ENCODE data around the gene EMC6. TPM values are rescaled to one million over a fixed set of nuclear protein-coding genes. Genes with fewer than 3 reads are reported as not detected.

The EMC6 gene
- total RNA-seq, 2 donors from 2014 or later, result 28.9 to 58.8 TPM

DNA sequence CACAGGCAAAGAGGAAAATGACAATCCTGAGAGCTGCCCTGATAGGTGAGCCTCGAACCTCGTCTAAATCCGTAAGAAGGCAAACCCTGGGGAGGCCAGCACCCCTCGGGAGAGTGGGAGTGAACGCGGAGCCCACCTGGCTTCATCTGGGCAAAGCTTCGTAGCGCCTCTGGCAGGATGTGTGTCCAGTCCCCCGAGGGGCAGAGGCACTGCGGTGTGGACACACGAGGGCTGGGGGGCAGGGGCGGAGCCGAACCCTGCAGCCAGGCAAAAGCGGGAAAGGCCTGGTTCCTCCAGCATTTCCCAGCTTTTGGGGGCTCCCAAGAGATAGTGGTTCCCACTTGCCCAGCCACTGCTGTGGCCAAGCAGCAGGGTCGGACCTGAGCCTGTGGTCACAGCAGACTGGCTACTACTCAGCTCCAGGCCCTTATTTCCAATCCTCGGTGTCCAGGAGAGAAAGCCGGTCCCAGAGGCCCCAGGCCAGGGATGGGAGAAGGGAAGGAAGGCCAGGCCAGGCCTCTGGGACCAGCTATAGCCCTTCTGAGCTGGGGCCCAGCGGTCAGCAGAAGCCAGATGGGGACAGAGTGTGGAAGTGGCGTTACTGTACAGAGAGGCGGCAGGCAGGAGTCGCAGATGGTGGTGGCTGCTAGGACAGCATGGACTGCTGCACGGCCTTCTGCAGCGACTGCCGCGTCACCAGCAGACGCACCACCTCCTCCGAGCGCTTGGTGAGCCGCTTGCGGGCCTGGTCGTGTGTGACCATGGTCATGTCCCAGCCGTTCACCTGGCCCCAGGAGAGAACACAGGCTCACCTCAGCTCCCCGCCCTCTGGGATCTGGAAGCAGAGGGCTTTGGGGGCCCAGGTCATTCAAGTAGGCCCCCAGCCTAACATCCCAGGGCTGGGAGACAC lies 5.3 kb upstream of the EMC6 start:
- H3K27me3 Mint-ChIP-seq, result no peaks in the 10 kb centered on the region
- H3K27ac Mint-ChIP-seq, result no peak overlapping the region
- no peak overlapping the region for H3K4me3 Mint-ChIP-seq
- peaks cover 9% of the 10 kb centered on the region for H3K4me1 Mint-ChIP-seq
- H3K36me3 Mint-ChIP-seq (ENCODE audit: low read depth), result no peaks in the 10 kb centered on the region
- no peaks in the 10 kb centered on the region for H3K9me3 Mint-ChIP-seq
- no peak for ATAC-seq (replicated peaks)

DNA sequence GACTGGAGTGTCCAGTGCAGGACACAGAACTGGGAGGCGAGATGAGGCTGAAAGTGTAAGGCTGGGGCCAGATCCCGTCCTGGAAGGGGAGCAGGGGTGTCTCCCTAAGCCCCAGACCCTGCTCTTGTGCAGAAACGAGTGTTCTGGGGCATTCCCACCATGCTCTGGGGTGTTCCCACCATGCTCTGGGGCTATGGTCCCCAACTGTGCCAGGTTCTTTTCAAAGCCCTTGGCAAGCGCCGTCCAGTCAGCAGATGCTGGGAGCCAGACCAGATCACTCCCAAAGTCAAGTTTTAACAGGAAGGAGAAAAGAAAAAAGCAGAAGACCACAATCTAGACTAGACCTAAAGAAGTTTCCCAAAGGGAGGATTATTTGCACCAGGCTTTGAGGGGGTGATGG lies 2.8 kb upstream of the EMC6 start:
- Mint-ChIP-seq H3K9me3 (no peaks in the 10 kb centered on the region), H3K36me3 (ENCODE audit: low read depth) (peaks cover 17% of the 10 kb centered on the region), H3K27me3 (no peaks in the 10 kb centered on the region), H3K4me1 (peaks cover 9% of the 10 kb centered on the region), H3K27ac (peak overlapping the region; percentile 67), H3K4me3 (peak overlapping the region; percentile 48)
- ATAC-seq (replicated peaks), result no peak

DNA sequence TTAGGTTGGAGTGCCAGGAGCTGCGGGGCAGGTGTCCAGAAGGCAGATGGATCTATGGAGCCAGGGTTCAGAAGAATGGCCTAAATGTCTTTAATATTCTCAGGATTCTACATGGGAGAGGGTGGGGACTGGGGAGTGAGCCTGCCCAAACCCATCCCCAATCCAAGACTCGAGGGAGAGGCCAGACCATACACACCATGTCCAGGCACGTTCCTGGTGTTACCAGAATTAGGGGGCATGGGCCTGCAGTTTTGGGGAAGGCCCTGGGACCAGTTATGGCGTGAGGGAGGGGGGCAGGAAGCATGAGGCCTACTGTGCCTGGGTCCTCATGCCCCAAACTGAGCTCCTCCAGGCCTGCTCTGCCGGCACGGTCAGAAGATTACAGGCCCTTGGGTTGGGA lies 2.1 kb upstream of the EMC6 start:
- peak overlapping the region; percentile 67 for H3K27ac Mint-ChIP-seq
- peaks cover 23% of the 10 kb centered on the region for H3K36me3 Mint-ChIP-seq (ENCODE audit: low read depth)
- H3K27me3 Mint-ChIP-seq, result no peaks in the 10 kb centered on the region
- H3K4me1 Mint-ChIP-seq, result peaks cover 9% of the 10 kb centered on the region
- peak overlapping the region; percentile 93 for H3K4me3 Mint-ChIP-seq
- no peaks in the 10 kb centered on the region for H3K9me3 Mint-ChIP-seq
- ATAC-seq (replicated peaks), result no peak

DNA sequence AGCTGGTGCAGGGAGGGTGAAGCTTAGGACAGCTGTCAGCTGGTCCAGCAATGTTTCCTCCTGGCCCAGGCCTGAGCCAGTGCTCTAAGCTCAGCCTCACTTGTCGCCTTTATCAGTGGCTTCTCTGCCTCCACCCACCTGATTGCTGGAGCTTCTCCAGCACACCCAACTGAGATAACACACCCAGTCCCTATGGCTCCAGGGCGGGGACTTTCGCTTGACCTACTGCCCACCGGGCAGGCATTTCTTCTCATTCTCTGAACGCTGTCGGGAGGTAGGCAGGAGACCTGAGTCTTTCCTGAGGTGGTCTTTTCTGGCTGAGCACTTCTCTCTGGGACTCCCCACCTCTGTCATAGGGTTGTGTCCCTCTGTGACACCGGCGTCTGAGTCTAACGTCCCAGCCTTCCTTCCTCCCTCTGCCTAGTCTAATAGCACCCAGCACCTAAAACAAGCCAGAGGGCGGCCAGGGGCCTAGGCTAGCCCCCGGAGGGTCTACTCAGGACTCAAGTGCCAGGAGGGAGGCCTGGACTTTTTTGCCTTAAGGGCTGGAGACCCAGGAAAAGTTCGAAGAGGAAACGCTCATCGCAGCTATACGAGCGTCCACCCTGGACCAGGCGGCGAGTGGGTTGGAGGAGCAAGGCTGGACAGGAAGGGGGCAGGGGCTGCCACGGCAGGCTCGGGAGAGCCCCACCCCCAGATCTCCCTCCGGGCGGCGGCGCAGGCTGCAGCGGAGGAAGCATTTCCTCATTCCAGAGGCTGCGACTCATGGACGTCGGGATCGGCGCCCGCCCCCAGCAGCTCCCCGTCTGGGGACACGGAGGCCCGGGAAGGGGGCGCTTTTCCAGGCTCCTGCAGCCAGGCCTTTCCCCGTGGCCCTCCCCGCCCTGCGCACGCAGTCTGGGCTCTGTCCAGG lies 990 bp upstream of the EMC6 start:
- Mint-ChIP-seq H3K4me1 (peaks cover 9% of the 10 kb centered on the region), H3K27me3 (no peaks in the 10 kb centered on the region), H3K9me3 (no peaks in the 10 kb centered on the region), H3K27ac (peak overlapping the region; percentile 50), H3K36me3 (ENCODE audit: low read depth) (peaks cover 29% of the 10 kb centered on the region), H3K4me3 (peak overlapping the region; percentile 93)
- ATAC-seq (replicated peaks), result peak; percentile 18

DNA sequence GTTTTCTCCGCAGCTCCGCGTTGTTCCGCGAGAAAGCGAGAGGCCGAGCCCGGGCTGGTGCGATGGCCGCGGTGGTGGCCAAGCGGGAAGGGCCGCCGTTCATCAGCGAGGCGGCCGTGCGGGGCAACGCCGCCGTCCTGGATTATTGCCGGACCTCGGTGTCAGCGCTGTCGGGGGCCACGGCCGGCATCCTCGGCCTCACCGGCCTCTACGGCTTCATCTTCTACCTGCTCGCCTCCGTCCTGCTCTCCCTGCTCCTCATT lies 404 bp downstream of the EMC6 start:
- Mint-ChIP-seq H3K9me3 (no peaks in the 10 kb centered on the region), H3K27ac (peak overlapping the region; percentile 93), H3K4me1 (peaks cover 9% of the 10 kb centered on the region), H3K27me3 (no peaks in the 10 kb centered on the region), H3K4me3 (peak overlapping the region; percentile 93), H3K36me3 (ENCODE audit: low read depth) (peaks cover 36% of the 10 kb centered on the region)
- no peak for ATAC-seq (replicated peaks)

GRCh38 chr17:3669548-3669947 lies 936 bp downstream of the EMC6 start:
- Mint-ChIP-seq H3K4me1 (peaks cover 9% of the 10 kb centered on the region), H3K36me3 (ENCODE audit: low read depth) (peaks cover 36% of the 10 kb centered on the region), H3K27me3 (no peaks in the 10 kb centered on the region), H3K27ac (peak overlapping the region; percentile 93), H3K4me3 (peak overlapping the region; percentile 93), H3K9me3 (no peaks in the 10 kb centered on the region)
- ATAC-seq (replicated peaks), result no peak

DNA sequence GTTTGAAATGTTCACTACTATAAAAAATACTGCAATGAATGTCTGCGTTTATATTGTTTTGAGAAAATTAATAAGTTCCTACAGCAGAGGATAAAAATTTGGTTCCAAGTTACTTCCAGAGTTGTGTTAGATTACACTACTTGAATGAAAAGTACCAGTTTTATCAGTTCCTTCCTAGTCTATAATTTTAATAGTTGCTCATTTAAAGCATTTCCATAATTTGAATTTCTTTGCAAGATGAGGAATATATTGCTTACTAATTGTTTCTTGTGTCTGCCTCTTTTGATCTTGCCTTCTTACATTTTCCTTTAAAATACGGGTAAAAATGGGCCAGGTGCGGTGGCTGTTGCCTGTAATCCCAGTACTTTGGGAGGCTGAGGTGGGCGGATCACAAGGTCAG lies 4.0 kb downstream of the EMC6 start:
- Mint-ChIP-seq H3K36me3 (ENCODE audit: low read depth) (peaks cover 36% of the 10 kb centered on the region), H3K4me3 (no peak overlapping the region)

GRCh38 chr17:3675886-3676285 lies 7.3 kb downstream of the EMC6 start:
- no peak overlapping the region for H3K4me3 Mint-ChIP-seq
- H3K9me3 Mint-ChIP-seq, result no peaks in the 10 kb centered on the region
- H3K27ac Mint-ChIP-seq, result no peak overlapping the region
- H3K4me1 Mint-ChIP-seq, result no peaks in the 10 kb centered on the region
- ATAC-seq (replicated peaks), result no peak
- H3K27me3 Mint-ChIP-seq, result no peaks in the 10 kb centered on the region
- peaks cover 18% of the 10 kb centered on the region for H3K36me3 Mint-ChIP-seq (ENCODE audit: low read depth)

More for the DNA sequence above, 4.0 kb downstream of the EMC6 start:
- no peak for ATAC-seq (replicated peaks)
- H3K27me3 Mint-ChIP-seq, result no peaks in the 10 kb centered on the region
- no peak overlapping the region for H3K27ac Mint-ChIP-seq
- no peaks in the 10 kb centered on the region for H3K9me3 Mint-ChIP-seq
- no peaks in the 10 kb centered on the region for H3K4me1 Mint-ChIP-seq

GRCh38 chr17:3678095-3678820 lies 9.6 kb downstream of the EMC6 start:
- Mint-ChIP-seq H3K36me3 (ENCODE audit: low read depth) (peaks cover under 1% of the 10 kb centered on the region), H3K27me3 (no peaks in the 10 kb centered on the region), H3K9me3 (no peaks in the 10 kb centered on the region), H3K27ac (no peak overlapping the region), H3K4me1 (no peaks in the 10 kb centered on the region), H3K4me3 (no peak overlapping the region)
- no peak for ATAC-seq (replicated peaks)

DNA sequence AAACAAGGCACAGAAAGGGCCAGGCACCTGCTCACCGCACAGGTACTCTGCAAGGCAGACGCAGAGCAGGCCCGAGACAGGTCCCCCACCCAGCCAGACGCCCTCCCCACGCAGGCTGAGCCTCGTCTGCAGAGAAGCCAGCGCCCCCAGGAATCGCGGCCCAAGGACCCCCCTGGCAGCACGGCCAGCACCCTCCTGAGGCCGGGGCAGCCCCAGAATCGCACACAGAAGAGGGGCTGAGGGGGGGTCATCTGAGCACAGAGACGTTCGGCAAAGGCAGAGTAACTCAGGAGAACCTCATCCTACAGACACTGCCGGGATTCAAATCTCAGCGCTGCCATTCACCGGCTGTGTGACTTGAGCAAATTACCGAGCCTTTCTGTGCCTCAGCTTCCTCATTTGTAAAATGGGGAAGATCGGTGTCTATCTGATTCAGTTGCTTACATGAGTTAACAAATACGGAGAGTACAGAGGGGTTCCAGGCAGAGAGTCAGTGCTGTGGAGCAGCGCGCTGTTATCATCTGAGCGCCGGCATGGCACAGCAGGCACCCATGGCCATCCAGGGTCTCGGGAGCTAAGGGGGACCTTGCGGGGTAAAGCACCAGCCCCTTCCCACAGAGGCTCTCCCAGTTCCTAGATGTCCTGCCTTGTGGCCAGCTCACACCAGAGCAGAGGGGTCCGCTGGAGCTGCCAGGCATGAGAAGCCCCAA lies 10.4 kb downstream of the EMC6 start:
- H3K9me3 Mint-ChIP-seq, result no peaks in the 10 kb centered on the region
- no peak for ATAC-seq (replicated peaks)
- no peaks in the 10 kb centered on the region for H3K27me3 Mint-ChIP-seq
- no peak overlapping the region for H3K4me3 Mint-ChIP-seq
- no peaks in the 10 kb centered on the region for H3K36me3 Mint-ChIP-seq (ENCODE audit: low read depth)
- no peaks in the 10 kb centered on the region for H3K4me1 Mint-ChIP-seq
- H3K27ac Mint-ChIP-seq, result no peak overlapping the region

- no peak overlapping the region for H3K27ac Mint-ChIP-seq
- no peak overlapping the region for H3K4me3 Mint-ChIP-seq
- H3K9me3 Mint-ChIP-seq, result no peaks in the 10 kb centered on the region
- no peaks in the 10 kb centered on the region for H3K36me3 Mint-ChIP-seq (ENCODE audit: low read depth)
- ATAC-seq (replicated peaks), result no peak
- no peaks in the 10 kb centered on the region for H3K27me3 Mint-ChIP-seq
- no peaks in the 10 kb centered on the region for H3K4me1 Mint-ChIP-seq
Measured at GRCh38 chr17:3679531-3680126, 11.0 kb downstream of the EMC6 start.

- H3K9me3 Mint-ChIP-seq, result no peaks in the 10 kb centered on the region
- H3K27ac Mint-ChIP-seq, result no peak overlapping the region
- ATAC-seq (replicated peaks), result no peak
- no peaks in the 10 kb centered on the region for H3K36me3 Mint-ChIP-seq (ENCODE audit: low read depth)
- H3K27me3 Mint-ChIP-seq, result no peaks in the 10 kb centered on the region
- H3K4me1 Mint-ChIP-seq, result no peaks in the 10 kb centered on the region
- no peak overlapping the region for H3K4me3 Mint-ChIP-seq
Measured at GRCh38 chr17:3681057-3681456, 12.4 kb downstream of the EMC6 start.

GRCh38 chr17:3681565-3681964 lies 13.0 kb downstream of the EMC6 start:
- Mint-ChIP-seq H3K4me3 (no peak overlapping the region), H3K27me3 (no peaks in the 10 kb centered on the region), H3K36me3 (ENCODE audit: low read depth) (no peaks in the 10 kb centered on the region), H3K4me1 (no peaks in the 10 kb centered on the region), H3K9me3 (no peaks in the 10 kb centered on the region), H3K27ac (peak overlapping the region; percentile 22)
- no peak for ATAC-seq (replicated peaks)

DNA sequence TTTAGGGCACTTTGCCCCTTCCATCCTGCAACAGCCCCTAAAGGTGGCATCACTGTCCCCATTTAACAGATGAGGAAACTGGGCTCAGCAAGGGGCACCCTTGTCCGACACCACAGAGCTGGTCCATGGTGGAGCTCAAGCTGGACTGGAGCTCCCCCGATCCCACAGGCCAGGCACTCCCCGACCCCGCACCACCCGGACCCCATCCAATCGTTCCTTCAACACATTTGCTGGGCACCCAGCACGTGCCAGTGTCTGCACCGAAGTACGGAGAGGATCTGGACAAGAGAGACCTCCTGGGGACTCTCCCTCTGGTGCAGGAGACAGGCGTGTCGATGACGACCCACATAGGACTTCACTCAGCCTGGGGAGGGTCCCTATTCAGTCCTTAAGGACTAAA lies 13.4 kb downstream of the EMC6 start:
- no peaks in the 10 kb centered on the region for H3K4me1 Mint-ChIP-seq
- H3K27me3 Mint-ChIP-seq, result no peaks in the 10 kb centered on the region
- H3K36me3 Mint-ChIP-seq (ENCODE audit: low read depth), result no peaks in the 10 kb centered on the region
- H3K4me3 Mint-ChIP-seq, result no peak overlapping the region
- no peaks in the 10 kb centered on the region for H3K9me3 Mint-ChIP-seq
- peak overlapping the region; percentile 22 for H3K27ac Mint-ChIP-seq
- ATAC-seq (replicated peaks), result no peak
